ENCODE data around the gene ZFP42.
"Not testable (repeated sequence)": the region's sequence is repeated elsewhere in the genome, so short reads cannot be mapped to it uniquely, and the experiment has no call there.

Gene ZFP42

DNA sequence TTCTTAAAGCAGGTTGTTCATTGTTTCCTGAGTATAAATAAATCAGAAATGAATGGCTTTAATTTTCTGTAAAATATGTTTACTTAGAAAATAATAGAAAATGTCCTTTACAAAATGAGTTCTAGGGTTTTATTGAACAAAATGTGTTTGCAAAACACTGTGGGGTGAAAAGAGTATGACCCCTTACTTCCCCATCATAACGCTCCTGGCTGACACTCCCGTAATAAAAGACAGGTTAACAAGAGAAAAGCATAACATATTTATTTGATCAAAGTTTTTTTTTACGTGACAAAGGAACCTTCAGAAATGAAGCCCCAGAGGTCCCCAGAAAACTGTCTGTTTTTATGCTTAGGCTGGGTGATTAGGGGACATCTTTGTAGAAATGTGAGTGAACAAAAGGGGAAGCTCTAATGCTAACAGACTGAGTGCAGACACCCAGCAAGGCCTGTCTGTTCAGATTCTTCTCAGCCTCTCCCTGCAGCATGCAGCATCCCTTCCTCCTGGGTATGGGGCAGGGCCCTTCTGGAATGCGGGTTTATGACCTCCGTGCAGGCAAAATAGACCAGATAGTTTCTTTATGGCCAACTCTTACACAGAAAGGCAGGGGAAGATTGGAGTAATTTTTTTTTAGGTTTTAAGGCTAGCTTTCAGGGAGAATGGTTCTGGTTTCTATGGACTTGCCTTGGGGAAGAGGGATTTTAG lies 26.1 kb downstream of the ZFP42 start:
- no peak for DNase-seq (ENCODE audit: low spot score)

DNA sequence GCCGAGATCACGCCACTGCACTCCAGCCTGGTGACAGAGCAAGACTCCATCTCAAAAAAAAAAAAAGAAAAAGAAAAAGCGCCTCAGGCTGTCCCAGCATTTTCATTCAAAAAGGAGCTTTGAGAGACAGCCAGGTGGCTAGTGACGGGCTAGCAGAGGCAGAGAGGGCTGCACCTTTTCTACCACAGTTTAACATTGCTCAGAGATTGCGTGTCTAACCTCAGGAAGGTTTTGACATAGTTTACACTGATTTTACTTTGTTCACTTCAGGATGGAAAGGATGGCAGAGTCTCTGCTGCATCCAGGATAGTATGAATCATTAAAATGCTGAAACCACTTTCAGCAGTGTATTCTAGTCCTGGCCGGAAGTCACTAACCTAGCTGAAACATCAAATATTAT lies 28.1 kb downstream of the ZFP42 start:
- no peak for DNase-seq (ENCODE audit: low spot score)

DNA sequence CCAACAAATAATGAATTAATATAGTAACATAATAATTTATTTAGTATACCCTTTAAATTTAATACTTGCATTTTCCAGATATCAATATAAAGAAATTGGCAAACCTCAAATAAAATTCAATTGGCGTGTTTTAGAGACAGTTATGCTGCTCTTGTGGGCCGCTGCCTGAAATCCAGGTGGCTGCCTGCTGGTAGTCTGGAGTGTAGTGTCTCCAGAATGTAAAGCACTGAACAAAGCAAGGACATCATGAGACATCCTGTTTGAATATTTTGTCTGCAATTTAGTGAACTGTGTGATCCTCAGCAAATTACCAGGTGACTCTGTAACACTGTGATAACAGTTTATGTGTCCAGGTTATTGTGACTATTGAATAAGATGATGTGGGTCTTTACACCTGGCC lies 29.9 kb downstream of the ZFP42 start:
- no peak for DNase-seq (ENCODE audit: low spot score)

DNA sequence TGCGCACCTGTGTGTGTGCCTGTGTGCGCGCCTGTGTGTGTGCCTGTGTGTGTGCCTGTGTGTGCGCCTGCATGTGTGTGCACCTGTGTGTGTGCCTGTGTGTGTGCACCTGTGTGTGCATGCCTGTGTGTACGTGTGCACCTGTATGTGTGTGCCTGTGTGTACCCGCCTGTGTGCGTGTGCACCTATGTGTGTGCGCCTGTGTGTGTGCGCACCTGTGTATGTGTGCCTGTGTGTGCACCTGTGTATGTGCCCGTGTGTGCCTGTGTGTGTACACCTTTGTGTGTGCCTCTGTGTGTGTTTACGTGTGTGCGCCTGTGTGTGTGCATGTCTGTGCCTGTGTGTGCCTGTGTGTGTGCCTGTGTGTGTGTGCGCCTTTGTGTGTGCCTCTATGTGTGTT lies 33.5 kb downstream of the ZFP42 start:
- no peak for DNase-seq (ENCODE audit: low spot score)

DNA sequence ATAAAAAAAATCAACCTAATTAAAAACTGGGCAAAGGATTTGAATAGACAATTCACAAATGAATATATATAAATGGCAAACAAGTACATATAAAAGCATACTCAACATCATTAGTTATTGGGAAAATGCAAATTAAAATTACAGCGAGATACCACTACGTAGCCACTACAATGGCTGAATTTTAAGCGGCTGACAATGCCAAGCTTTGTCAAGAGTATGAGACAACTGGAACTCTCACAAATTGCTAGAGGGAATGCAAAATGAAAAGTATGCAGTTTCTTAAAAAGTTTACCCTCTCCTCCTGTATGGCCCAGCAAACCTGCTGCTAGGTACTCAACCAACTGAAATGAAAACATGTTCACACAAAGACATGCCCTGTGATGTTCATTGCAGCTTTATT lies 34.8 kb downstream of the ZFP42 start:
- no peak for DNase-seq (ENCODE audit: low spot score)

DNA sequence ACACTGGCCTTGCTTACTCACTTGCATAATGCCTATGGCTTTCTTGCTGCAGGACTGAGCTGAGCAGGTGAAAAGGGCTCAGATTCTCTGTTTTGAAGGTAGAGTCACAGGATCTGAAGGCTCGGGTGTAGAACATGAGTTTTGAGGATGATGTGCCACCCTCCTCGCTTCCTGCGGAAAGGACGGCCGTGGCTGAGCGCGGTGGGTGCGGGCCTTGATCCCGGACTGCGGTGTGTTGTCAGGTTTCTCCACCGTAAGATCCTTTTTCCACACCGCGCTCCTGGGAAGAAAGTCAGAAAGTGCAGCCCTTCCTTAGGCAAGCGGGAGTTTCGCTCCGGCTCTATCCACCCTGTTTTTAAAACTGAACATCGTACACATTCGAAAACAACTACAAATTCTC lies 36.2 kb downstream of the ZFP42 start:
- DNase-seq (ENCODE audit: low spot score): no peak

DNA sequence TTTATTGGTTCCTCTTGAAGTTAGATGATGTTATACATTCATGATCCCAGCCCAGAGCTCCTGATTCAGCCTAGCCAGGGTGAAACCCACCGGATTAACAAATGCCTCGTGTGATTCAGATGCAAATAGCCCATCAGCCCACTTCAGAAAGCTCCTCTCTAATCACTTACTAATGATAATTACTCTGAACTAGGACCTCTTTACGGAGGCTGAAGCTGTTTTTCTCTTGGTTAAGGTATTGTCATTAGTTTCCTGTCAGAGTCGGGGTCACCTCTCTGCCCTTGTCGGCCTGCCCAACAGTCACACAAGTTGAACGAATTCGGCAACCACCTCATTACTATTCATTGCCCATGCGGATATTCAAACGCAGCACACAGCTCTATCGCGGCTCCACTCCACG lies 36.6 kb downstream of the ZFP42 start:
- no peak for DNase-seq (ENCODE audit: low spot score)

DNA sequence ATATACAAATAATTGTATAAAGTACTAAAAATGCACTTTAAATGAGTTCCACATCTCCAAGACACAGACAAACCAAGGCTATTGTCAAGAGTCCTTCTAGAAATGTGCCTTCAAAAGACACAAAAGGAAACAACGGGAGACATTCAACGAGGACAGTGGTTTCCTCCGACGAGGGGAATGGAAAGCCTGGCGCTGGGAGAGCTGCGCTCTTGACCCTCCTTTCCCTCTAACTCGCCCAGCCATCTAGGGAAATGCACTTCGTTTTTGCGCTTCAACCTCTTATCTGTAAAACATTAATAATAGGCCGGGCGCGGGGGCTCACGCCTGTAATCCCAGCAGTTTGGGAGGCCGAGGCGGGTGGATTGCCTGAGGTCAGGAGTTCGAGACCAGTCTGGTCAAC lies 37.0 kb downstream of the ZFP42 start:
- DNase-seq (ENCODE audit: low spot score): no peak

DNA sequence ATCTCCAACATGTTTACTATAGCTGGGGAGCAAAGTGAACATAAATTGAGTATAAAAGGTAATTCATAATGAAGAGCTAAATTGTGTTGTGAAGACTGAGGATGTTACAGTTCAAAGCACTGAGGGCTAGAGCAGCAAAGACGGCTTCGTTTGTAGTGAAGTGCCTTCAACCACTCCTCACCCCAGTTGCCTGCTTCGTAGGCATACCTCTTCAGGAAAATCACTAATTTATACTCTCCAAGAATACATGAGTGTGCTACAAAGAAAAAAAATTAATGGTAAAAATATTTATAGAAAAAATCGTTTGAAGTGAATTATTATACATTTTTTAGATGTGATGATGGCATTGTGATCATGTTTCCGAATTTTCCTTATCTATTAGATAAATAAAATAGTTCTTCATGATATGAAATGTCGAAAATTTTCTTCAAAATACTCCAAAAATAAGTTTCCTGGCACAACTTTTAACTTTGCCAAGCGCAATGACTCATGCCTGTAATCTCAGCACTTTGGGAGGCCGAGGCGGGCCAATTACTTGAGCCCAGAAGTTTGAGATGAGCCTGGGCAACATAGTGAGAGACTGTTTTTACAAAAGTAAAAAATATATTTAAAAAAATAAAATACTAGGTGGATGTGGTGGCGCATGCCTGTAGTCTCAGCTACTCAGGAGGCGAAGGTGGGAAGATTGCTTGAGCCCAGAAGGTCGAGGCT lies 41.6 kb downstream of the ZFP42 start:
- no peak for DNase-seq (ENCODE audit: low spot score)

DNA sequence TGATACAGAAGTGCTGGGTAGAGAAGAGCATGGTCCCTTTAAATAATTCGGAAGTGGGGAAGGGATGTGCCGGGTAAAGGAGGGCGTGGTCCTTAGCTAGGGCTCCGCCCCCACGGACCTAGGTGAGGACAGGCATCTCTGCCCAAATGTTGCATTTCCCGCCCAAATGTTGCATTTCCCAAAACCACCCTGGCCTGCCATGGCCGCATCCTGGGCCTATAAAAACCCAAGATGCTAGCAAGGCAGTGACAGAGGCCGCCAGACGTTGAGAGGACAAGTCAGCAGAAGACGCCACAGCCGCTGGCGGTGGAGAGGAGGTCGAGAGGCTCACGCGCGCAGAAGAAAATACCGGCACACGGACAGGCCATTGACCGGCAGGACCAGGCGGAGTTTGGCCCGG lies 46.1 kb downstream of the ZFP42 start:
- DNase-seq (ENCODE audit: low spot score): no peak

DNA sequence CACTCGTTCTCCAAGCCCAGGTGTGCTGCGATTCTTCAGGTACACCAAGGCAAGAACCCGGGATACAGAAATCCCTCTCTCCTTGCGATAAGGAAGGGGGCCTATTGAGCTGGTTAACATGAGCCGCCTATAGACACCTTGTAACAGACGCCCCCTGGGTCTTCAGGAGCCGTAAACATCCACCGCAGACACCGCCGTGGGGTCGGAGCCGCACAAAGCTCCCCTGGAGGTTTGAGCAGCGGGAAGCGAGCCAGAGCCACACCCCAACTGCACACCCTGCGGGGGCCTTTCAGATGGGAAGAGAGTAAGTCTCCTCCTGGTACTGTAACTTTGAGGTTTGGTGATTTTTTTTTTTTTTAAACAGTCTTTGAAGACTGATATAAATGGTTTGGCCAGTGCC lies 46.6 kb downstream of the ZFP42 start:
- DNase-seq (ENCODE audit: low spot score): no peak

DNA sequence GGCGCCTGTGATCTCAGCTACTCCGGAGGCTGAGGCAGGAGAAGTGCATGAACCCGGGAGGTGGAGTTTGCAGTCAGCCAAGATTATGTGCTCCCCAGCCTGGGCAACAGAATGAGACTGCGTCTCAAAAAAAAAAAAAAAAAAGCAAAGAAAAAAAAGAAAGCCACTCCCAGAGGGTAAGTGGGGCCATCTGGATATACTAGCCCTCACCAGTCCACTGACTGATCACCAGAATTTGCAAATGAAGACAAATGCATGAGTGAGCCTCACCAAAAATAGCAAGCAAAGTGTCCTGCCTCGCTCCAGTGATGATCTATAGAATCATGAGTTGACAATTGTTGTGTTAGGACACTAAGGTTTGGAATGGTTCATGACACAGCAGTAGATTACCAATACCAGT lies 47.6 kb downstream of the ZFP42 start:
- DNase-seq (ENCODE audit: low spot score): no peak

DNA sequence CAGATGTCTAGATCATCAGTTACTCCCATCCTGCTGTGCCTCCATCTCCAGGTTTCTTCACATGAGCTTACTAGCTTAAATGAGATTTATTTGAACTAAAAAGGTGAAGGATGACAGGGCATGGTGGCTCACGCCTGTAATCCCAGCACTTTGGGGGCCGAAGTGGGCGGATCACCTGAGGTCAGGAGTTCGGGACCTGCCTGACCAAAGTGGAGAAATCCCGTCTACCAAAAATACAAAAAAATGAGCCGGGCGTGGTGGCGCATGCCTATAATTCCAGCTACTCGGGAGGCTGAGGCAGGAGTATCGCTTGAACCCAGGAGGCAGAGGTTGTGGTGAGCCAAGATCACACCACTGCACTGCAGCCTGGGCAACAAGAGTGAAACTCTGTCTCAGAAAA lies 49.9 kb downstream of the ZFP42 start:
- not testable (repeated sequence) for DNase-seq (ENCODE audit: low spot score)

DNA sequence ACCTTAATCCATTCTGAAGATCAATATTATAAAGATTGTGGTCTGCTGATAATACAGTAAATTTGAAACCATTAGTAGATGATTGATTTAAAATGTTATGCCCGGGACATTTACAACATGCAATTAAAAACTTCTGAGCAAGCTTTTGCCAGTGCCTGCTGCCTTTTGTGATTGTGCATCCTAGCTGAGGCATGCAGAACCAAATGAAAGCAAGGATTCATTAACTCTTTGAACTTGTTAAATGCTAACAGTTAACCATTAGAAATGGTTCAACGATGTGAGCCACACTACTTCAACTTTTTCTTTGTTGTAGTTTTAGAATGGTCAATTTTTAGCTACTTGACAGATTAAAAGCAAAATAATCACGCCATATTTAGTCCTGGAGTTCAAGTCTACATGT lies 51.1 kb downstream of the ZFP42 start:
- no peak for DNase-seq (ENCODE audit: low spot score)

DNA sequence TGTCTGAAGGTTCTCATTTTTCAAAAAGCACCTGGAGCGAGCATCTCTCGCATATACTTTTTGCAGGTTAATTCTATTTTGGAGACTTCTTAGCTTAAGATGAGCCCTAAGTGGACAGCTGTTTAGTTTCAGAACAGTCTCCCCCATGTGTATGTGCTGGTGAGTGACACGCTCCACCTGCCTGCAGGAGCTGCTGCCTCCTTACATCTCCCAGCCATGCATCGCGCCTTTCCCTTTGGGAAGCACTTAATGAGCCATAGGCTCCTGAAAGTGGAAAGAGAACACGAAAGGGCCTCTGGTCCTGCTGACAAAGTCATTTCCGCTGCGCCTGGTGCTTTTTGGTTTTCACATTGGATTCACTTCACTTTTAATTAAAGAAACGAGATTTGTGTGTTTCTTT lies 57.7 kb downstream of the ZFP42 start:
- no peak for DNase-seq (ENCODE audit: low spot score)
